NT2/D1 (cell line): Measurements from ENCODE around the gene FOXS1.
"Not testable (repeated sequence)": the region's sequence is repeated elsewhere in the genome, so short reads cannot be mapped to it uniquely, and the experiment has no call there.

ENCODE experiments used
- DNase-seq: peaks from one replicate; pipeline ENCODE4 v3.0.0-alpha.2; 2011; ENCODE audit warnings: low read depth, low spot score
- H3K27me3 ChIP-seq: 2 replicates; pipeline ENCODE4 v1.6.0; 2011; ENCODE audit warnings: mild to moderate bottlenecking; ENCODE audit not compliant: insufficient read length, insufficient read depth
- H3K36me3 ChIP-seq: 2 replicates; pipeline ENCODE4 v1.6.1; 2011; ENCODE audit warnings: mild to moderate bottlenecking, low read length, mixed read lengths; ENCODE audit not compliant: insufficient read depth, insufficient read length
- H3K4me1 ChIP-seq: 2 replicates; pipeline ENCODE4 v1.5.1; 2011; ENCODE audit not compliant: insufficient read depth, insufficient read length
- H3K4me3 ChIP-seq: 2 replicates; pipeline ENCODE4 v1.5.1; 2011; ENCODE audit warnings: low read depth; ENCODE audit not compliant: insufficient read length
- H3K9ac ChIP-seq: 2 replicates; pipeline ENCODE4 v1.6.0; 2011; ENCODE audit warnings: low read depth; ENCODE audit not compliant: insufficient read length
- H3K9me3 ChIP-seq: 2 replicates; pipeline ENCODE4 v1.5.1; 2011; ENCODE audit warnings: mild to moderate bottlenecking, low read length; ENCODE audit not compliant: insufficient read depth
- SUZ12 ChIP-seq: IDR thresholded peaks from 2 replicates; pipeline ENCODE4 v1.6.1; 2011; ENCODE audit not compliant: insufficient read length, insufficient read depth; ENCODE audit errors: extremely low read depth
- YY1 ChIP-seq: IDR thresholded peaks from 2 replicates; pipeline ENCODE4 v1.6.1; 2011; ENCODE audit not compliant: insufficient read length, insufficient read depth
- ZNF274 ChIP-seq: IDR thresholded peaks from 2 replicates; pipeline ENCODE4 v1.6.1; 2011; ENCODE audit warnings: mild to moderate bottlenecking, low read depth, low read length

FOXS1 gene

DNA sequence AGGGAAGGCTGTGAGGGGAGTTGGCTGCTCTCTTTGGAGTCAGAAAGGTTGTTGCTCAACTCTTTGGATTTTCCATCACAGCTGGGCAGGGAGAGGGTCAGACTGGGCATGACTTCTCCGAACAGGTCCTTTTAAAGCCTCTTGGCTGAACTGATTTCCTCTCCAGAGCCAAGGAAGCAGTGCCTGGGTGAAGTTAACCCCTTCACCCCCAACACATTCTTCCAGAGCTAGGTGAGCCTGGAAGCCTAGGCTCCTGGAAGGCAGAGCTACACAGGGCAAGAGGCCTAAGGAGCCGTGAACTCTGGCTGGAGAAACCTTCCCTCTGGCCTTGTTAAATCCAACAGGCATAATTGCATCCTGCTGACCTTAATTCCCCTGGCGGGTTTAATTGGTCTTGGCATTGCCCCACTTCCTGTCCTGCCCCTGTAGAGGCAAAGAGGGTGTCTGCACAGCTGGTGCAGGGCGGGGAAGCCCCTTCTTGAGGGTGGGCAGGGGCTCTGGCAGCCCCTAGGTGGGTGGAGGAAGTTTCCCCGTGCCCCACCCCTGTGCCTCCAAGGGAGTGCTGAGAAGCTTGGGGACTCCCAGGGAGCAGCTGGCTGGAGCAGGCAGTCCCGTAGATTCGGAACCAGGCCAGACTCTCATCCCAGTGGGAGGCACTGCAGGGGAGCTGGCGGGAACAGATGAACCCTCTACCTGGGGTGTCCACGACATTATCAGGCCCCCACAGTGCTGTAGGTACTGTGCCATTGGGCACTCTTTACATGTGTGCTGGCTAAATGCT lies 29.8 kb downstream of the FOXS1 start:
- no peaks in the 10 kb centered on the region for H3K36me3 ChIP-seq
- no peaks in the 10 kb centered on the region for H3K9me3 ChIP-seq
- no peak for TF ChIP-seq SUZ12
- no peak for TF ChIP-seq YY1
- no peaks in the 10 kb centered on the region for H3K27me3 ChIP-seq
- peaks cover 9% of the 10 kb centered on the region for H3K4me1 ChIP-seq
- H3K4me3 ChIP-seq: no peak overlapping the region
- H3K9ac ChIP-seq: no peak overlapping the region
- no peak for DNase-seq

DNA sequence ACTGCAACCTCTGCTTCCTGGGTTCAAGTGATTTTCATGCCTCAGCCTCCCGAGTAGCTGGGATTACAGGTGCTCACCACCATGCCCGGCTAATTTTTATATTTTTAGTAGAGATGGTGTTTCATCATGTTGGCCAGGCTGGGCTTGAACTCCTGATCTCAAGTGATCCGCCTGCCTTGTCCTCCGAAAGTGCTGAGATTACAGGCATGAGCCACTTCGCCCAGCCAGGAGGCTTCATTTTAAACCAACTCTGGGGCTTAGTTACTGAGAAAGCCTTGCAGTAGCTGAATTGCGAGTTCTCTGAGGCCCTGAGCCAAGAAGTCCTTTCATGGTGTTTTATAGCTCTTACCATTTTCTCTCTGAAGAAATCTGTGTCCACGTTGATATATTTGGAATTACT lies 31.3 kb downstream of the FOXS1 start:
- H3K4me1 ChIP-seq: not testable (repeated sequence)

DNA sequence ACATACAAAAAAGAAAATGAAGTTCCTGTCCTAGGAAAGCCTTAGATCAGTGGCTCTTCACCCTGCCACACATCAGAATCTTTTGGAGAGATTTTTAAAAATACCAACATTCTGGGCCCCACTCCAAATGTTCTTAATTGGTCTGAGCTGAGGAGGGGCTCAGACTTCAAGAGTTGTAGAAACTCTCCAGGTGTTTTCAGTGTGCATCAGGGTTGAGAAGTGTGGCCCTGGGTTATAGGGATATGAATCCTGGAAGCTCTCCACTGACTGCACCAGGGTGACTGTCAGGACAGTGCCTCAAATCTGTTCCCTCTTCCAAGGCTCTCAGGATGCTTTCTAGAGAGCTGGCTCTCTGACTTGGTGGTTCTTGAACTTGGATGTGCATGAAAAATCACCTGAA lies 31.8 kb downstream of the FOXS1 start:
- no peak for DNase-seq
- Histone ChIP-seq H3K9me3 (no peaks in the 10 kb centered on the region), H3K36me3 (peaks cover 1% of the 10 kb centered on the region), H3K27me3 (no peaks in the 10 kb centered on the region), H3K4me3 (no peak overlapping the region), H3K4me1 (peaks cover 9% of the 10 kb centered on the region), H3K9ac (no peak overlapping the region)
- TF ChIP-seq SUZ12: no peak
- TF ChIP-seq ZNF274: no peak
- no peak for TF ChIP-seq YY1

More for the DNA sequence above, 31.3 kb downstream of the FOXS1 start:
- H3K27me3 ChIP-seq, DNase-seq, H3K4me3 ChIP-seq, H3K36me3 ChIP-seq, H3K9me3 ChIP-seq, H3K9ac ChIP-seq: not testable (repeated sequence)

DNA sequence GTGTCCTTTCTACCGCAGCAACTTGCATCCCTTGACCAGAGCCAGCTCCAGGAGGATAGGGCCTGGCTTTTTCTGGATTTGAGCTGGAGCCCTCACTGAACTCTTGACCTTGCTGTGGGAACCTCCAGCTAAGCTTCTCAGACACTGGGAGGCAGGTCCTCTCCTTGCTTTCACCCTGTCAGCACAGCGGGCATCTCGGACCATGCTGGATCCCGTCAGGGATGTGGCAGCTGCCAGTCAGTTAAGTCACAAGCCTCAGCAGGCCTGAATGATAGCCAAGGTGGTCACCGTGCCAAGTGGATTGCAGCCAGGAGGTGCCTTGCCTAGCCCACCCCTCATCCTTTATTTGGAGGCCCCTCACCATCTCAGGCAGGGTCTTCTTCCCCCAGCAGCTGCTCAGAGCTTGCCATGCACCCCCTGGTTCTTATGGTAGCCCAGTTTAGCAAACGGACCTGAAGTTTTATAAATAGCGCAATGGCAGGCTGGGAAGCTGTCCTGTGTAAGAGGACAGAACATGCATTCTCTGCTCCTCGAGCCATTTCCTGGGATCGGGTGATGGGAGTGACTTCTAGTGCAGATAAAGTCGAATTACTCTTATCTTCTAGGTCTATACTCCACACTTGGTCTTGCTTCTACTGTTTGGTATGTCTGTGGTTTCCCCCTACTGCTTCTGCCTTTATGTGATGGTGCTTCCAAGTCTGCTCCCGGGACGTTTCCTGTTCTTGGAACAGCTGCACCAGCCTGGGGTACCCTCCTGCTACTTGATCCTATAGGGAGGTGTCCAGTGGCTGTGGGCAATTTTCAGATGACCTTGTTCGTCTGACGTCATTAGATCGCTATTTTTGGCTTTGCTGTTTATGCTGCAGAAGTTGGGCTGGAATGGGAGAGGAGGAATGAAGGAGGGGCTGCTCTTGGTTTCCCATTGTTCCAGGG lies 33.3 kb downstream of the FOXS1 start:
- Histone ChIP-seq H3K4me1 (peaks cover 9% of the 10 kb centered on the region), H3K9me3 (no peaks in the 10 kb centered on the region), H3K9ac (no peak overlapping the region), H3K27me3 (no peaks in the 10 kb centered on the region), H3K4me3 (no peak overlapping the region), H3K36me3 (peaks cover 5% of the 10 kb centered on the region)
- DNase-seq: no peak
- no peak for TF ChIP-seq SUZ12

DNA sequence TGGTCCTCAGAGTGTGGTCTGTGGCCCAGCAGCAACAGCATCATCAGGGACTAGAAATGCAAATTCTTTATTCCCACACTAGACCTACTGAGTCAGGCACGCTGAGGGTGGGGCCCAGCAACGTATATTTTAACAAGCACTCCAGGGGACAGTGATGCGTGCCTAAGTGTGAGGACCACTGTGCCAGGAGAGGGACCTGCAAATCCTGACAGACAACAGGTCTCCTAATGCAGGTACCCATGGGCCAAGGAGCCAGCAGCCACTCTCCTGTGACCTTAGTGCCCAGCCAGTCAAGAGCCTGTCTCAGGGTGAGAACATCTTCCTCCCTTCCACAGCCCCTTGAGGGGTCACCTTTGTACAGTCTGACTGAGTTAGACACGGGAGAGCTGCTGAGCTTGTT lies 34.2 kb downstream of the FOXS1 start:
- H3K4me1 ChIP-seq: peaks cover 9% of the 10 kb centered on the region
- DNase-seq: no peak
- no peaks in the 10 kb centered on the region for H3K9me3 ChIP-seq
- no peak overlapping the region for H3K4me3 ChIP-seq
- H3K27me3 ChIP-seq: no peaks in the 10 kb centered on the region
- TF ChIP-seq ZNF274 (no peak), SUZ12 (no peak), YY1 (no peak)
- no peak overlapping the region for H3K9ac ChIP-seq
- peaks cover 14% of the 10 kb centered on the region for H3K36me3 ChIP-seq

DNA sequence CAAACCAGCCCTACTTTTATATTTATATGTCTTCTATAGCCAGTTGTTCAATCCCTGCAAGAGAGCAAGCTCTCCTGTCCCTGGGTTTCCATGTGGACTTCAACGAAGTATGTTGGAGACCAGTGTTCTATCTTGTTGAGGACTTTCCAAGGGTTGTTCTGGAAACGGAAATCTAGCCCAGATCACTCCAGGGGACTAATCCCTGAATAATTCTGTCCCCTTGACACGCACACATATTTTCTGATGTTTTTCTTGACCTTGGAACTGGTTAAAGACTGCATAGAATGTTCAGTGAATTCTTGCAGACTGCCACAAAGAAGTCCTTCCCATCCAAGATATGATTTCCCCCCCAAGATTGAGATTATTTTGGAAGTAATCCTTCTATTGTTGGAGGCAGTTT lies 35.7 kb downstream of the FOXS1 start:
- Histone ChIP-seq H3K9me3 (no peaks in the 10 kb centered on the region), H3K36me3 (peaks cover 20% of the 10 kb centered on the region), H3K4me1 (peaks cover 2% of the 10 kb centered on the region), H3K4me3 (no peak overlapping the region), H3K9ac (no peak overlapping the region), H3K27me3 (no peaks in the 10 kb centered on the region)
- TF ChIP-seq SUZ12: no peak
- no peak for TF ChIP-seq ZNF274
- no peak for TF ChIP-seq YY1
- DNase-seq: no peak

DNA sequence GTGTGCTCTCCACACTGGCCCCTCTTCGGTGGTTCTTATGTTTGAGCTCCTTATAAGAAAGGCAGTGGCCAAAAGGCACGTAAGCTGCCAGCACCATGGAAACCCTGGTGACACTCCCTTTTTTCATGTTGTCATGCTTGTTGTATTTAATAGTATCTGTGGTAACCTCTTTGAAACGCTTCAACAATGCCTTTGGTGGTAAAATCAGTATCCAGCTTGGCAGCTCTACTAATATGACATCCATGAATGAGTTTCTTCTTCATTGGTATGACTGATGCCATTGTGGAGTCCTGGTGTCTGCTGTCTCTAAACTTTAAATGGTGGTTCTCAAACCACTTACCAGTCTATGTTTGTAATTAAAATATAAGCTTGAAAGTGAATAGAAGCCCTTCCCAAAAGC lies 36.9 kb downstream of the FOXS1 start:
- Histone ChIP-seq H3K4me3 (no peak overlapping the region), H3K4me1 (peaks cover 2% of the 10 kb centered on the region), H3K36me3 (peaks cover 32% of the 10 kb centered on the region), H3K9me3 (no peaks in the 10 kb centered on the region), H3K9ac (no peak overlapping the region), H3K27me3 (no peaks in the 10 kb centered on the region)
- DNase-seq: no peak
- TF ChIP-seq SUZ12 (no peak), ZNF274 (no peak), YY1 (no peak)
